ENCODE results near the gene KRT15.
A peak's percentile ranks its signal among the peaks of the same experiment; 100 is the strongest.

KRT15 gene

GRCh38 chr17:41524261-41524660 lies 5.6 kb upstream of the KRT15 start:
- DNase-seq (ENCODE audit: low read depth): no peak

- no peak for DNase-seq (ENCODE audit: low read depth)
These were observed 5.1 kb upstream of the KRT15 start for GRCh38 chr17:41523787-41524186.

GRCh38 chr17:41523225-41523593 lies 4.5 kb upstream of the KRT15 start:
- no peak for DNase-seq (ENCODE audit: low read depth)

GRCh38 chr17:41522301-41523224 lies 3.9 kb upstream of the KRT15 start:
- no peak for DNase-seq (ENCODE audit: low read depth)

- peak; percentile 12 for DNase-seq (ENCODE audit: low read depth)
These were observed 3.0 kb upstream of the KRT15 start for GRCh38 chr17:41521574-41522261.

GRCh38 chr17:41520821-41521521 lies 2.3 kb upstream of the KRT15 start:
- DNase-seq (ENCODE audit: low read depth): no peak

- DNase-seq (ENCODE audit: low read depth): no peak
These were observed 973 bp upstream of the KRT15 start for GRCh38 chr17:41519501-41520224.

GRCh38 chr17:41518031-41518430 lies 659 bp downstream of the KRT15 start:
- no peak for DNase-seq (ENCODE audit: low read depth)

- DNase-seq (ENCODE audit: low read depth): no peak
These were observed 1.8 kb downstream of the KRT15 start for GRCh38 chr17:41516830-41517283.

GRCh38 chr17:41516147-41516829 lies 2.4 kb downstream of the KRT15 start:
- no peak for DNase-seq (ENCODE audit: low read depth)

GRCh38 chr17:41513168-41513547 lies 5.5 kb downstream of the KRT15 start:
- DNase-seq (ENCODE audit: low read depth): no peak

GRCh38 chr17:41512546-41513167 lies 6.0 kb downstream of the KRT15 start:
- DNase-seq (ENCODE audit: low read depth): no peak

GRCh38 chr17:41511716-41512115 lies 7.0 kb downstream of the KRT15 start:
- DNase-seq (ENCODE audit: low read depth): no peak

GRCh38 chr17:41511116-41511515 lies 7.6 kb downstream of the KRT15 start:
- no peak for DNase-seq (ENCODE audit: low read depth)

- no peak for DNase-seq (ENCODE audit: low read depth)
These were observed 8.2 kb downstream of the KRT15 start for GRCh38 chr17:41510251-41511065.

- no peak for DNase-seq (ENCODE audit: low read depth)
These were observed 11.3 kb downstream of the KRT15 start for GRCh38 chr17:41507315-41507880.

- DNase-seq (ENCODE audit: low read depth): no peak
These were observed 12.6 kb downstream of the KRT15 start for GRCh38 chr17:41505809-41506767.

GRCh38 chr17:41505007-41505808 lies 13.5 kb downstream of the KRT15 start, which contains the start of gene KRT13:
Gene KRT13 (minus strand): TSS chr17:41505612. CDS start chr17:41505550, 62 bp downstream.
- no peak for DNase-seq (ENCODE audit: low read depth)
